GM12878 (cell line): ENCODE results near the gene SHROOM2. TPM values are rescaled to one million over a fixed set of nuclear protein-coding genes. Genes with fewer than 3 reads are reported as not detected.

Source experiments
- CREB1 ChIP-seq: IDR thresholded peaks from 2 replicates; pipeline ENCODE4 v1.6.1; 2012; ENCODE audit warnings: low read depth, mild to moderate bottlenecking, inconsistent platforms
- MLLT1 ChIP-seq: fragments of 450-650 bp; IDR thresholded peaks from 2 replicates; pipeline ENCODE4 v1.6.1; 2016; ENCODE audit warnings: mild to moderate bottlenecking
- SKIL ChIP-seq: fragments of 450-650 bp; IDR thresholded peaks from 2 replicates; pipeline ENCODE4 v1.6.1; 2017; ENCODE audit warnings: mild to moderate bottlenecking, low read depth, inconsistent platforms; ENCODE audit not compliant: poor library complexity, severe bottlenecking
- ZBTB11 ChIP-seq: fragments of 450-650 bp; formaldehyde crosslinking; IDR thresholded peaks from 2 replicates; pipeline ENCODE4 v1.5.0; 2022; ENCODE audit warnings: mild to moderate bottlenecking, missing genetic modification characterization
- polyA plus RNA-seq, 11 experiments: library from polyadenylated mRNA; depleted of rRNA in 4 of 11; unstranded in 6 of 11; stranded (reverse) in 5 of 11; fragments of >200 nt; fragmentation: Nextera tagmentation in 4 of 11; fragmentation: Illumina TruSeq in 1 of 11; extraction: Ambion mirVana in 4 of 11; extraction: Trizol in 1 of 11; gene quantifications; 1 replicate in 1 of 11; 2 replicates in 10 of 11; pipeline versions ENCODE4 v1.2.1 to v1.2.3, GENCODE V29; 2011 to 2016; ENCODE audit warnings: inconsistent platforms in 2 of 11, missing spikeins in 2 of 11, low read depth in 1 of 11
- total RNA-seq, 4 experiments: library from RNA; depleted of rRNA in 3 of 4; stranded (reverse); fragments of >200 nt in 3 of 4; fragmentation: Illumina TruSeq in 1 of 4; extraction: Trizol in 1 of 4; gene quantifications; 2 replicates each; pipeline versions ENCODE4 v1.2.1 to v1.2.3, GENCODE V29; 2013 to 2021

The SHROOM2 gene
- total and polyA plus RNA-seq, 10 of the 15 experiments (the other 5 are each of a cell fraction or from before 2014, with no cell fraction given) = under 0.01 to 0.15 (median 0.09) TPM; not detected in 2

- TF ChIP-seq SKIL (no peak), ZBTB11 (CRISPR knock-in tag) (no peak), CREB1 (no peak), MLLT1 (no peak)
Measured at GRCh38 chrX:9878146-9878820, 92.1 kb downstream of the SHROOM2 start (continued).
